Measurements from ENCODE around the gene ADK. TPM values are rescaled to one million over a fixed set of nuclear protein-coding genes. Genes with fewer than 3 reads are reported as not detected.

ADK gene
- total RNA-seq, 2 experiments from 2014 or later = 26.4 to 31.1 TPM

DNA sequence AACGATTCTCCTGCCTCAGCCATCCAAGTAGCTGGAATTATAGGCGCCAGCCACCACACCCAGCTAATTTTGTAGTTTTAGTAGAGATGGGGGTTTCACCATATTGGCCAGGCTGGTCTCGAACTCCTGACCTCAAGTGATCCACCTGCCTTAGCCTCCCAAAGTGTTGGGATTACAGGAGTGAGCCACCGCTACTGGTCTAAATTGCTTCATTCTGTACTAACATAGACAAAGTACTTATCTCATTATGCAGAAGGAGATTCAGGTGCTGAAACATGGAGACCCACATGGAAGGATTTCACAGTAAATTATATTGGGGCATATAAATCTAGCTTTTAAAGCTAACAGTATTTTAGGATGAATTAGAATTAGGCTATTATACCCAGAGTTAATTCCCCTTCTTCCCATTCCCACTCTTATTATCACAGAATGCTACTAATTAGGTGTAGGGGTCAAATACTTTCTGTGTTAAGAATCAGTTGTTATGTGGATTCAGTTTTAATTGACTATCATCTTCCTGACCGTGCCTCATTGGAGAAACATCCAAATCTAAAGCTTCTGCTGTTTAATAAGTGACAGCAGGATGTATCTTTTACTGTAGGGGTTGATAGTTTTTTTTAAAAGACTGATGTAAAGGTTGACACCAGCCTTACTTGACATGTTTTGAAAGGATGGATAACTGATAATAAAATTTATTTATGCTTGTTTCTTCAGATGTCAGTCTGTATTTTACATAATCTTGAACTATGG lies 27.2 kb downstream of the ADK start:
- BruUV-seq (replicated peaks) = no TSS peak
- no peaks in the 10 kb centered on the region for H3K9me3 ChIP-seq (ENCODE audit: low read length)
- peaks cover 42% of the 10 kb centered on the region; the same call in 1 of the 2 replicates for H3K79me2 ChIP-seq (ENCODE audit: insufficient read depth, low read depth, low read length)
- TF ChIP-seq, protein P1, sequence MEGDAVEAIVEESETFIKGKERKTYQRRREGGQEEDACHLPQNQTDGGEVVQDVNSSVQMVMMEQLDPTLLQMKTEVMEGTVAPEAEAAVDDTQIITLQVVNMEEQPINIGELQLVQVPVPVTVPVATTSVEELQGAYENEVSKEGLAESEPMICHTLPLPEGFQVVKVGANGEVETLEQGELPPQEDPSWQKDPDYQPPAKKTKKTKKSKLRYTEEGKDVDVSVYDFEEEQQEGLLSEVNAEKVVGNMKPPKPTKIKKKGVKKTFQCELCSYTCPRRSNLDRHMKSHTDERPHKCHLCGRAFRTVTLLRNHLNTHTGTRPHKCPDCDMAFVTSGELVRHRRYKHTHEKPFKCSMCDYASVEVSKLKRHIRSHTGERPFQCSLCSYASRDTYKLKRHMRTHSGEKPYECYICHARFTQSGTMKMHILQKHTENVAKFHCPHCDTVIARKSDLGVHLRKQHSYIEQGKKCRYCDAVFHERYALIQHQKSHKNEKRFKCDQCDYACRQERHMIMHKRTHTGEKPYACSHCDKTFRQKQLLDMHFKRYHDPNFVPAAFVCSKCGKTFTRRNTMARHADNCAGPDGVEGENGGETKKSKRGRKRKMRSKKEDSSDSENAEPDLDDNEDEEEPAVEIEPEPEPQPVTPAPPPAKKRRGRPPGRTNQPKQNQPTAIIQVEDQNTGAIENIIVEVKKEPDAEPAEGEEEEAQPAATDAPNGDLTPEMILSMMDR (conservative IDR thresholded peaks at IDR 0.05; ENCODE audit: low read length) = no peak
- no peak for TF ChIP-seq EZH2phosphoT487 (IDR thresholded peaks at IDR 0.05; ENCODE audit: borderline replicate concordance, low read depth, low read length)
- H3K9me2 ChIP-seq (ENCODE audit: insufficient read depth, low read length) = no peaks in the 10 kb centered on the region
- ChIA-PET CTCF (ENCODE audit: unreplicated experiment) (no interaction called here), POLR2A (interaction anchor here (0.6 to 3.1 kb wide), 9 partner anchors 12 to 206 kb away, joined by 3 to 25 read pairs (median 4); partner anchors contain the start of gene ADK)
- H3K36me3 ChIP-seq (ENCODE audit: insufficient read depth, low read length) = no peaks in the 10 kb centered on the region
- no peak overlapping the region for H2AFZ ChIP-seq (ENCODE audit: low read length)
- peaks cover 20% of the 10 kb centered on the region for H3K4me1 ChIP-seq (ENCODE audit: insufficient read depth, low read length, poor library complexity, severe bottlenecking)
- intact Hi-C loops (cut with micrococcal nuclease; ENCODE audit: unreplicated experiment) = no loop called here
- H4K20me1 ChIP-seq (ENCODE audit: insufficient read depth, low read length) = no peaks in the 10 kb centered on the region
- H3K4me3 ChIP-seq (ENCODE audit: low read depth, low read length, poor library complexity, severe bottlenecking) = peak overlapping the region; percentile 15
- DNase-seq (ENCODE audit: low spot score) = no peak
- no peak overlapping the region for H3K27ac ChIP-seq (ENCODE audit: low read depth, low read length, poor library complexity, severe bottlenecking)
- H3K4me2 ChIP-seq (ENCODE audit: low read length) = peak overlapping the region; percentile 40

DNA sequence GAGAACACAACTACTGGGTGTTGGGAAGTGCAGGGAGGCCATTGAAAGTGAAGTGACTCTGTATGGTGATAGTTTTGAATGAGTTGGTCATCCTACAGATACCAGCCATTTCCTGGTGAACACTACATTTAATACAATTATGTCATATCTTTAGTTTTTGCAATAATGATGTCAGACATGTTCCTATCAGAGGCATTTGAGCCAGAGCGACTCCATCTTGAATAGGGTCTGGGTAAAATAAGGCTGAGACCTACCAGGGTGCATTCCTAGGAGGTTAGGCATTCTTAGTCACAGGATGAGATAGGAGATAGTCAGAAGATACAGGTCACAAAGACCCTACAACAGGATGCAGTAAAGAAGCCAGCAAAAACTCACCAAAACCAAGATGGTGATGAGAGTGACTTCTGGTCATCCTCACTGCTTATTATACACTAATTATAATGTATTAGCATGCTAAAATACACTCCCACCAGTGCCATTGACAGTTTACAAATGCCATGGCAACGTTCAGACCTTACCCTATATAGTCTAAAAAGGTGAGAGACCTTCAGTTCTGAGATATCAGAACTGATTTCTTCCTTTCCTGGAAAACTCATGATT lies 28.2 kb downstream of the ADK start:
- intact Hi-C loops (cut with micrococcal nuclease; ENCODE audit: unreplicated experiment) = no loop called here
- POLR2A ChIA-PET = no interaction called here

More for the DNA sequence above, 28.2 kb downstream of the ADK start:
- Histone ChIP-seq H3K4me1 (ENCODE audit: insufficient read depth, low read length, poor library complexity, severe bottlenecking) (peaks cover 20% of the 10 kb centered on the region), H3K4me2 (ENCODE audit: low read length) (peak overlapping the region; percentile 40), H2AFZ (ENCODE audit: low read length) (no peak overlapping the region), H3K79me2 (ENCODE audit: insufficient read depth, low read depth, low read length) (peaks cover 46% of the 10 kb centered on the region), H3K36me3 (ENCODE audit: insufficient read depth, low read length) (no peaks in the 10 kb centered on the region), H3K9me3 (ENCODE audit: low read length) (no peaks in the 10 kb centered on the region), H3K4me3 (ENCODE audit: low read depth, low read length, poor library complexity, severe bottlenecking) (no peak overlapping the region), H4K20me1 (ENCODE audit: insufficient read depth, low read length) (no peaks in the 10 kb centered on the region), H3K9me2 (ENCODE audit: insufficient read depth, low read length) (no peaks in the 10 kb centered on the region), H3K27ac (ENCODE audit: low read depth, low read length, poor library complexity, severe bottlenecking) (no peak overlapping the region)
- no TSS peak for BruUV-seq (replicated peaks)
- DNase-seq (ENCODE audit: low spot score) = no peak
- no peak for TF ChIP-seq EZH2phosphoT487 (IDR thresholded peaks at IDR 0.05; ENCODE audit: borderline replicate concordance, low read depth, low read length)
- TF ChIP-seq, protein P1 (conservative IDR thresholded peaks at IDR 0.05; ENCODE audit: low read length) = no peak
- CTCF ChIA-PET (ENCODE audit: unreplicated experiment) = no interaction called here

All from OCI-LY7 (cell line).